Measurements from ENCODE around the gene CES2. TPM values are rescaled to one million over a fixed set of nuclear protein-coding genes. Genes with fewer than 3 reads are reported as not detected.

Gene CES2
- total RNA-seq, 1 experiment from 2014 or later, result 35.4 TPM

GRCh38 chr16:66901626-66902025 lies 33.7 kb upstream of the CES2 start:
- no TSS peak for BruUV-seq (replicated peaks)
- Histone ChIP-seq H3K4me3 (replicated peaks in 1 of 2; ENCODE audit: low read depth in 1 of 2, low read length in 2 of 2) (no peak overlapping the region), H2AFZ (ENCODE audit: low read depth, low read length, poor library complexity, severe bottlenecking) (no peak overlapping the region), H3K36me3 (ENCODE audit: control insufficient read depth in 1 of 2, insufficient read depth in 2 of 2, low read length in 2 of 2) (no peaks in the 10 kb centered on the region), H4K20me1 (ENCODE audit: insufficient read depth) (no peaks in the 10 kb centered on the region), H3K79me2 (ENCODE audit: insufficient read depth, low read length) (no peaks in the 10 kb centered on the region), H3K9ac (ENCODE audit: low read length) (no peak overlapping the region), H3K27me3 (ENCODE audit: insufficient read depth, low read length) (no peaks in the 10 kb centered on the region), H3K4me2 (ENCODE audit: low read length) (no peak overlapping the region), H3K4me1 (ENCODE audit: control insufficient read depth in 1 of 2, insufficient read depth in 2 of 2, low read length in 2 of 2) (peaks cover 17% of the 10 kb centered on the region in 2 experiments), H3K9me3 (ENCODE audit: control insufficient read depth in 1 of 2, insufficient read depth in 1 of 2, low read depth in 1 of 2, low read length in 2 of 2) (no peaks in the 10 kb centered on the region), H3K9me2 (ENCODE audit: insufficient read depth) (no peaks in the 10 kb centered on the region), H3K27ac (ENCODE audit: low read depth, low read length) (no peak overlapping the region)
- no peak for ATAC-seq
- ChIA-PET POLR2A (no interaction called here), CTCF (no interaction called here), RAD21 (ENCODE audit: low non-redundant PET in 1 of 2, low total read pairs in 2 of 2, uncharacterized antibody in 2 of 2, unreplicated experiment in 2 of 2) (no interaction called here)
- TF ChIP-seq JUND (IDR thresholded peaks at IDR 0.05) (no peak), FOSL1 (IDR thresholded peaks at IDR 0.05; ENCODE audit: low read depth) (no peak), SP1 (IDR thresholded peaks at IDR 0.05; ENCODE audit: low read depth) (no peak), MAX (IDR thresholded peaks at IDR 0.05) (no peak), ELF1 (IDR thresholded peaks at IDR 0.05; ENCODE audit: borderline replicate concordance, low read depth) (no peak), CEBPB (IDR thresholded peaks at IDR 0.05; ENCODE audit: low read depth) (no peak), EZH2 (IDR thresholded peaks at IDR 0.05) (no peak), ZNF274 (IDR thresholded peaks at IDR 0.05; ENCODE audit: low read depth, low read length) (no peak), POLR2A (IDR thresholded peaks at IDR 0.05; ENCODE audit: borderline replicate concordance, extremely low read depth, insufficient read depth, insufficient read length) (no peak), CBX3 (IDR thresholded peaks at IDR 0.05; ENCODE audit: low read depth) (no peak), SRF (IDR thresholded peaks at IDR 0.05; ENCODE audit: low read depth) (no peak), SIN3A (IDR thresholded peaks at IDR 0.05; ENCODE audit: low read depth) (no peak), TCF7L2 (IDR thresholded peaks at IDR 0.05; ENCODE audit: borderline replicate concordance, extremely low read depth, insufficient read depth, insufficient read length) (no peak), YY1 (IDR thresholded peaks at IDR 0.05; ENCODE audit: extremely low read depth, insufficient replicate concordance, low read depth, low read length) (no peak), ZFX (IDR thresholded peaks at IDR 0.05) (no peak), EZH2phosphoT487 (IDR thresholded peaks at IDR 0.05; ENCODE audit: borderline replicate concordance) (no peak)
- TF ChIP-seq, protein P1, sequence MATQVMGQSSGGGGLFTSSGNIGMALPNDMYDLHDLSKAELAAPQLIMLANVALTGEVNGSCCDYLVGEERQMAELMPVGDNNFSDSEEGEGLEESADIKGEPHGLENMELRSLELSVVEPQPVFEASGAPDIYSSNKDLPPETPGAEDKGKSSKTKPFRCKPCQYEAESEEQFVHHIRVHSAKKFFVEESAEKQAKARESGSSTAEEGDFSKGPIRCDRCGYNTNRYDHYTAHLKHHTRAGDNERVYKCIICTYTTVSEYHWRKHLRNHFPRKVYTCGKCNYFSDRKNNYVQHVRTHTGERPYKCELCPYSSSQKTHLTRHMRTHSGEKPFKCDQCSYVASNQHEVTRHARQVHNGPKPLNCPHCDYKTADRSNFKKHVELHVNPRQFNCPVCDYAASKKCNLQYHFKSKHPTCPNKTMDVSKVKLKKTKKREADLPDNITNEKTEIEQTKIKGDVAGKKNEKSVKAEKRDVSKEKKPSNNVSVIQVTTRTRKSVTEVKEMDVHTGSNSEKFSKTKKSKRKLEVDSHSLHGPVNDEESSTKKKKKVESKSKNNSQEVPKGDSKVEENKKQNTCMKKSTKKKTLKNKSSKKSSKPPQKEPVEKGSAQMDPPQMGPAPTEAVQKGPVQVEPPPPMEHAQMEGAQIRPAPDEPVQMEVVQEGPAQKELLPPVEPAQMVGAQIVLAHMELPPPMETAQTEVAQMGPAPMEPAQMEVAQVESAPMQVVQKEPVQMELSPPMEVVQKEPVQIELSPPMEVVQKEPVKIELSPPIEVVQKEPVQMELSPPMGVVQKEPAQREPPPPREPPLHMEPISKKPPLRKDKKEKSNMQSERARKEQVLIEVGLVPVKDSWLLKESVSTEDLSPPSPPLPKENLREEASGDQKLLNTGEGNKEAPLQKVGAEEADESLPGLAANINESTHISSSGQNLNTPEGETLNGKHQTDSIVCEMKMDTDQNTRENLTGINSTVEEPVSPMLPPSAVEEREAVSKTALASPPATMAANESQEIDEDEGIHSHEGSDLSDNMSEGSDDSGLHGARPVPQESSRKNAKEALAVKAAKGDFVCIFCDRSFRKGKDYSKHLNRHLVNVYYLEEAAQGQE (IDR thresholded peaks at IDR 0.05; ENCODE audit: low read depth), result no peak
- TF ChIP-seq, protein P2, sequence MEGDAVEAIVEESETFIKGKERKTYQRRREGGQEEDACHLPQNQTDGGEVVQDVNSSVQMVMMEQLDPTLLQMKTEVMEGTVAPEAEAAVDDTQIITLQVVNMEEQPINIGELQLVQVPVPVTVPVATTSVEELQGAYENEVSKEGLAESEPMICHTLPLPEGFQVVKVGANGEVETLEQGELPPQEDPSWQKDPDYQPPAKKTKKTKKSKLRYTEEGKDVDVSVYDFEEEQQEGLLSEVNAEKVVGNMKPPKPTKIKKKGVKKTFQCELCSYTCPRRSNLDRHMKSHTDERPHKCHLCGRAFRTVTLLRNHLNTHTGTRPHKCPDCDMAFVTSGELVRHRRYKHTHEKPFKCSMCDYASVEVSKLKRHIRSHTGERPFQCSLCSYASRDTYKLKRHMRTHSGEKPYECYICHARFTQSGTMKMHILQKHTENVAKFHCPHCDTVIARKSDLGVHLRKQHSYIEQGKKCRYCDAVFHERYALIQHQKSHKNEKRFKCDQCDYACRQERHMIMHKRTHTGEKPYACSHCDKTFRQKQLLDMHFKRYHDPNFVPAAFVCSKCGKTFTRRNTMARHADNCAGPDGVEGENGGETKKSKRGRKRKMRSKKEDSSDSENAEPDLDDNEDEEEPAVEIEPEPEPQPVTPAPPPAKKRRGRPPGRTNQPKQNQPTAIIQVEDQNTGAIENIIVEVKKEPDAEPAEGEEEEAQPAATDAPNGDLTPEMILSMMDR (IDR thresholded peaks at IDR 0.05 in 2 of 3, conservative IDR thresholded peaks at IDR 0.05 in 1 of 3; ENCODE audit: borderline replicate concordance in 1 of 3, insufficient read depth in 1 of 3, low read depth in 2 of 3, low read length in 2 of 3), result no peak
- TF ChIP-seq, protein P3, sequence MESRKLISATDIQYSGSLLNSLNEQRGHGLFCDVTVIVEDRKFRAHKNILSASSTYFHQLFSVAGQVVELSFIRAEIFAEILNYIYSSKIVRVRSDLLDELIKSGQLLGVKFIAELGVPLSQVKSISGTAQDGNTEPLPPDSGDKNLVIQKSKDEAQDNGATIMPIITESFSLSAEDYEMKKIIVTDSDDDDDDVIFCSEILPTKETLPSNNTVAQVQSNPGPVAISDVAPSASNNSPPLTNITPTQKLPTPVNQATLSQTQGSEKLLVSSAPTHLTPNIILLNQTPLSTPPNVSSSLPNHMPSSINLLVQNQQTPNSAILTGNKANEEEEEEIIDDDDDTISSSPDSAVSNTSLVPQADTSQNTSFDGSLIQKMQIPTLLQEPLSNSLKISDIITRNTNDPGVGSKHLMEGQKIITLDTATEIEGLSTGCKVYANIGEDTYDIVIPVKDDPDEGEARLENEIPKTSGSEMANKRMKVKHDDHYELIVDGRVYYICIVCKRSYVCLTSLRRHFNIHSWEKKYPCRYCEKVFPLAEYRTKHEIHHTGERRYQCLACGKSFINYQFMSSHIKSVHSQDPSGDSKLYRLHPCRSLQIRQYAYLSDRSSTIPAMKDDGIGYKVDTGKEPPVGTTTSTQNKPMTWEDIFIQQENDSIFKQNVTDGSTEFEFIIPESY (IDR thresholded peaks at IDR 0.05; ENCODE audit: extremely low read depth, insufficient replicate concordance, low read length), result no peak
- TF ChIP-seq, protein P4, sequence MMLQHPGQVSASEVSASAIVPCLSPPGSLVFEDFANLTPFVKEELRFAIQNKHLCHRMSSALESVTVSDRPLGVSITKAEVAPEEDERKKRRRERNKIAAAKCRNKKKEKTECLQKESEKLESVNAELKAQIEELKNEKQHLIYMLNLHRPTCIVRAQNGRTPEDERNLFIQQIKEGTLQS (IDR thresholded peaks at IDR 0.05), result no peak
- intact Hi-C loops (cut with micrococcal nuclease), result no loop called here
- no peak for DNase-seq (ENCODE audit: low read depth, low spot score)

Data from HCT116 (cell line).